Activated CD4-positive, alpha-beta T cell treated with anti-CD3 and anti-CD28 coated beads, Interleukin-2, Interleukin-6, amounts not matched to agents 100 ng/mL and 50 ng/mL, durations not matched to agents 16 hours and 8 hours (primary cell): ENCODE measurements around the gene SLC35F3.
A peak's percentile ranks its signal among the peaks of the same experiment; 100 is the strongest.

Experiments used
- DNase-seq: peaks from one replicate; pipeline ENCODE4 v3.0.0-alpha.2; 2020

The SLC35F3 gene

DNA sequence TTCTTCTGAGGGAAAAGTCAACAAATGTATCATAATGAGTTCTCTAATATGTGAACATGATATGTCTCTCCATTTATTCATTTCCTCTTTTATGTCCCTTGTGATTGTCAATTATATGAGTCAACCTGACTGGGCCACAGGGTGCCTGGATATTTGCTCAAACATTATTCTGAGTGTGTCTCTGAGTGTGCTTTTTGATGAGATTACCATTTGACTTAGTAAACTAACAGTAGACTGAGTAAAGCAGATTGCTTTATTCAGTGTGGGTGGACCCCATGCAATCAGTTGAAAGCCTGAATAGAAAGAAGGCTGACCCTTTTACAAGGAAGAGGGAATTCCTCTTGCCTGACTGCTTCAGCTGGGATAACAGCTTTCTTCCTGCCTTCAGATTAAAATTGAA, 142.6 kb downstream of the SLC35F3 start:
- no peak for DNase-seq

DNA sequence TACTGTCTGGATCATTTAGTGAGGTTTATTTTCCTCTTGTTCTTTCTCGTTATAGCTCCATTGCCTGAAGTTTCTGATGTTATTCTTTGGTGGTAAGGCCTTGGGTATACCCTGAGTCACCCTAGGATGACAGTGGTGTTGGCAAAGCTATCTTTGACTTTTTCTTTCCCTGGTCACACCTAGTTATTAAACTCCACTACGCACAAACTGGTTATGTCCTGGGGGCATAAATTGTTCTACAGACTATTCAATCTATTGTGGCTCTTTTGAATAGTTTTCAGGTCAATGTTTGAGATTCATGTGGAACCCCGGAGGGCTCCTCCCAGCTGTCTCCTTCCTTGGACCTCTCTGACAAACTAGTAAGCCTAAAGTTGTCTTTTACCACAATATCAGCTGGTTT, 157.7 kb downstream of the SLC35F3 start:
- no peak for DNase-seq

DNA sequence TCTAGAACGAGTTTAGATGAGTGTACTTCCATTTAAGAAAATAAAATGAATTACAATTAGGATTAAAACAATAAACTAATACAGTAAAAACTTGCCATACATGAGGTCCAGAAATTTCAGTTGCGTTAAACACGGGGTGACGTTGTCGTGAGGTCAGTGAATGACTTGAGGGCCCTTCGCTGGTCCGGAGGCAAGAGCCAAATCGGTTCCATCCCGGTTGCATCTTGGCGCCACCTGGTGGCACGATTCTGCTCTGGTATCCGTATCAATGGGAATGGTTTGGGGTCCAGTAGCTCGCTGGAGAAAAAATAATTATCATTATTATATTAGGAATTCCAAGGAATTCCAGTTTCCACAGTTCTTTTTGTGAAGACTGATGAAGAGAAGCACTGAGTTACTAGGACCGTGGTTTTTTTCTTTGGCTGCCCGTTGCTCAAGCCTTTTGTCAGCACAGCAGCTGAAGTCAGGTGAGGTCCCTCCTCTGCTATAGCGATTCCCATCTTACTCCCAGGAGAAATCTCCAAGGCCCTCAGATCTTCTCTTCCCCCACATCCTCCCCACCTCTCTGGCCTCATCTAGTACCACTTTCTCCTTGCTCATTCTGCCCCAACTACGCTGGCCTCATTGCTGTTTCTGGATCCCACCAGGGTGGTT, 161.4 kb downstream of the SLC35F3 start:
- DNase-seq = peak; percentile 72

DNA sequence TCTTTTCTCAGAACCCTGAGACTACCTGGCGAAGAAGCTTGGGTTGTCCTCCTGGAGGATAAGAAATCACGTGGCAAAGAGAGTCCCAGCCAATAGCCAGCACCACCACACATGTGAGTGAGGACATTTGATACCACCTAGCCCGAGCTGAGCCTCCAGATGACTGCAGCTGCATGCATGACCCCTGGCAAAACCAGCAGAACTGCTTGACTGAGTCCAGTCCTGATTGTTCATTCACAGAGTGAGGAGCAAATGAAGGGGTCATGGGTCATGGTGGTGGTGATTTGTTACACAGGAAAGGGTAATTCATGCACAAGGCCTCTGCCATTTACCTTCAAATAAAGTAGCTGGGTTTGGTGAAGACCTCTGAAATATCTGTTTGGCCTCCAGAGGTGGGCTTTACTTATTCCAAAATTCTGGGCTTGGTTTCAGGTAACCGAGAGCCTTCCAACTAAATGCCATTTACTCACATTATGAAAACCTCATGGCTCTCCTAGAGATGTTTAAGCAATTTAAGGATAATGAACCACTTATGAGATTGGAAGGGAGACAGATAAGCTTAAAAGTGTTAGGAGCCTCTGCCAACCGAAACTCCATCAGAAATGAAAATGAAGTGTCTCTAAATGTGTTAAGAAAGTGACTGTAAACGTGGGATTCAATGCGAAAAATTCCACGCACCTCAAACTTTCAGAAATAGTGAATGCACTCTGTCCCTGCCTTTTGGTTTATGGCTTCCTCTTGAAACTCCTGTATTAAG, 163.3 kb downstream of the SLC35F3 start:
- no peak for DNase-seq

DNA sequence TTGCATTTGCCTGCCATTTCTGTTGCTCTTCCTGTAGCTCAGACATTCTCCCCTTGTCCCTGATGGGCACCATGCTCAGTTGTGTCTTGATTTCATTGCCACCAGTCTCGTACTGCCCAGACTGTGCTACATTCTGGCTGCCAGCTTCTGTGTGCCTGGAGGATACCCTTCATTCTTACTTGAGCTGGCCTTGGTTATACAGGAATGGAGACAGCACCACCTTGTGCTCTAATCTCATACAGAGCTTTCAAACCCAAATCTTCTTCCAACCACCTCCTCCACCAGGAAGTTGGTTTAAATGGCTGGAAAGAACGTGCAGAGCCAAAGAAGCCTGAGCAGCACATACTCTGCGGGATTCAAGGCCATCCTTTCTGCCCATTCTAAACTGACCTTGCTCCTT, 165.3 kb downstream of the SLC35F3 start:
- no peak for DNase-seq

DNA sequence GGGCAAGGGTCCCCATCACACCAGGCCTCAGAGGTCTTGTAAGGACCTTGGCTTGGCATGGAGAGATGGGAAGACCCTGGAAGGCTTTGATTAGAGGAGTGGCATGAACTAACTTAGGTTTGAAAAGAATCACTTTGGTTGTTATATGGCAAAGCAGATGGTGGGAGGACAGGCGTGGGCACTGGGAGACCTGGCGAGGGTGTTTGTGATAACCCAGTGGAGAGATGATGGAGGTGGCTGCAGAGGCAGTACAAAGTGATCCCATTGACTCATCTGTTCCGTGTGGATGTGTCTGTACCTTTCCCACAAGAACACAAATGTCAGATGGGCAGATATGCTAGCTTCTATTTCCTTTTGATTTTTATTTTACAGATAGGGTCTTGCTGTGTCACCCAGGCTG, 168.3 kb downstream of the SLC35F3 start:
- no peak for DNase-seq

DNA sequence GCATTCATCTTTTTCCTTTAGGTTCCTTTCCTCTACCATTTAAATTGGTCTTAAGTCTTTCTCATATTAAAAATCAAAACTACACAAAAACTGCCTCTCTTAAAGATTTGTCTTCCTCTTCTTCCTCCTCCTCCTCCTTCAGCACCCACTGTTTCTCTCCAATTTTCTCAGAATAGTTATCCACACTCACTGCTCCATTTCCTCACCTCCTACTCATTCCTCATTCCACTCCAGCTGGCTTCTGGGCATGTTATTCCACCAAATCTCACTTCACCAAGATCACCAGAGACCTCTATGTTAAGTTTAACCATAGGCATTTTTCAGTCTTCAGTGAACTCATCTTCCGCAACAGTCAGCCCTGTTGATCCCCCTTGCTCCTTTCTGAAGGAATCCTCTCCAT, 173.7 kb downstream of the SLC35F3 start:
- no peak for DNase-seq

DNA sequence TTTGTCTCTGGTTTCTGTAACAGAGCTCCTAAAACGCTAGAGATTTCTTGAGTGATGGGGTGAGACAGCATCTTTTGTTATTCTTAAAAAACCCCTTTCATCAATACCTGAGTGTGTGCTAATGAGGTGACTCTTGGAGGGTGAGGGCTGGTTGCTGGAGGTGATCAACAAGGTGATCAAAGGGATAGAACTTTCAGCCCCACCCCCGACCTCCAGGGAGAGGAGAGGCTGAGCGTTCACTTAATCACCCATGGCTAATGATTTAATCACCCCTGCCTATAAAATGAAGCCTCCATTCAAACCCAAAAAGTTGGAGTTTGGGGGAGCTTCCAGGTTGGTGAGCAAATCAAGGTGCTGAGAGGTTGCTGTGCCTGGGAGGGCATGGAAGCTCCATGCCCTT, 175.4 kb downstream of the SLC35F3 start:
- no peak for DNase-seq

DNA sequence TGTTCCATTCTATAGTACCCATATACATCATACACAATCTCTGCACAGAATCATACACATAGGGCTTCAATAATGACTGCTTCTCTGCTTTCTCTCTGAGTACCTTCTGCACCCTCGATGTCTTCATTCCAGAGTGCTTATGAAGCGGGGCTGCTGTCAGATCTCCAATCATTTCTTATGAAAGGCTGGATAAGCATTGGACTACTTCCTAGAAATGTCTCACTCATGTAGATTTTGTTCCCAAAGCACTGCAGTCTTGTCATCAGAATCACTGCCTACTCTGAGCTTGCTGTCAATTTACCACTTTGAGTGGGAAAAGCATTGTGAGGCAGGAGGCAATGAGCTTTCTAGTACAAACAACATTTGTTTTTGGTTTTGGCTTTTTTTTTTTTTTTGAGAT, 179.0 kb downstream of the SLC35F3 start:
- no peak for DNase-seq

DNA sequence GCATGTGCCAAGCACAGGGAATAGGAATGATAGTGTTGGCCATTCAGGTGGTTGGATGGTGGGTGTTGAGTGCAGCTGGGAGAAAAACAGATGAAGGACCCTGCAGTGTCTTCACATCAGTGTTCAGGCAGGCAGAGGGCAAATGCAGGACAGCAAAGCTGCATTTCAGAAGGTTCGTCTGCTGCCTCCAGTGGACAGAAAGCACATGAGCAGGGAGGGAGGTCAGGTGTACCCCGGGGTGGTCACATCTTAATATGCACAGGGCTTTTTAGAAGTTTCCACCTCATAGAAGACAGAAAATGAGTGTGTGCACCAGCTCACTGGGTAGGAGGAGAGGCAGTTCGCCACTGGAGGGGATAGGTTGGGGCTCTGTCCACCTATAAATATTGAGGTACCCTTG, 184.9 kb downstream of the SLC35F3 start:
- DNase-seq = no peak

DNA sequence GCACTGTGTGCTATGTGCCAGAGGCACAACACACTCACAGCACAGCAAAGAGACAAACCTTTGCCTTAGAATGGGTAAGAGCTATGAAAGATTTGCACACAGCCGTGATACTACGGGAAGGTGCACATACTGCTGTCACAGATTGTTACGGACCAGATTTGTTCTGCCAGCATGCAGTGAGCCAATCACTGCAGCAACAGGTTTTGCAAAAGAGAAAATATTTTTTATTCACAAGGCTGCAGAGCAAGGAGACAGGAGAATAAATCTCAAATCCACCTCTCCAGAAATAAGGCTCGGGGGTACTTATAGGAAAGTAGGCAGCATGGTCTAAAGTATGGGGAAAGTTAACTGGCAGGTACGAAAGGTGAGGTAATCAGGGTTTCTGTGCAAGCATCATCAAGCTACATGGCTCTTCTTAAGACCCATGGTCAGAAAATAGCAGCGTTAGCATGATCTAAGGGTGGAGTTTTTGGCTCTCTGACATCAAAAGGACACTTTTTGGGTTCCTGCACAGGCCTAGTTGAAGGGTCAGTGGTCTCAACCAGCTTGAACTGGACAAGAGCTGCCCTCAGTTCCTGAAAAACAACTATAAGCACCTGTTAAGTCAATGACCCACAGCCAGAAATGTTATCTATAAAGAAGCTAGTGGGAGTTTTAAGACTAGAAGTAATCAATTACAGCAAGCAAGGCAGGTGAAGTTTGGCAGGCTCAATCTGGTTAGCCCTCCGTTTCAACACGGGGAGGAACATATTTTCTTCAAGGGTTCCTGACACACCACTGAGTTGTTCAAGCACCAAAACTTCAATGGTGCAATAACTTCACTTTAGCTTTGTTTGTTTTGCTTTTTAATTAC, 186.0 kb downstream of the SLC35F3 start:
- DNase-seq = no peak

DNA sequence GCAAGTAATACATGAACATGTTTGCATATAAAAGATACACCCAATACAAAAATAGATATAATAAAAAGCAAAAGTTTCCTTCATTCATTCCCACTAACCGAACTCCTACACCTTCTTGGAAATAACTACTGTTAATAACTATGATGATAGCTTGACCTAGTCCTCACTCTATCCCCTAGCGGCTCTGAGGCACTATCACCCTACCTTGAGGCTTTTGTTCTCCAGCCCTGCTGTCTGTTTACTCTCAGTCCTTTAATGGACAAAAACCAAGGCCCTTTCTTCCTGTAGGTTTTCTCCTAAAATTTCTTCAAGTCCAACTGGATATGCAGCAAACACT, 186.6 kb downstream of the SLC35F3 start:
- no peak for DNase-seq

DNA sequence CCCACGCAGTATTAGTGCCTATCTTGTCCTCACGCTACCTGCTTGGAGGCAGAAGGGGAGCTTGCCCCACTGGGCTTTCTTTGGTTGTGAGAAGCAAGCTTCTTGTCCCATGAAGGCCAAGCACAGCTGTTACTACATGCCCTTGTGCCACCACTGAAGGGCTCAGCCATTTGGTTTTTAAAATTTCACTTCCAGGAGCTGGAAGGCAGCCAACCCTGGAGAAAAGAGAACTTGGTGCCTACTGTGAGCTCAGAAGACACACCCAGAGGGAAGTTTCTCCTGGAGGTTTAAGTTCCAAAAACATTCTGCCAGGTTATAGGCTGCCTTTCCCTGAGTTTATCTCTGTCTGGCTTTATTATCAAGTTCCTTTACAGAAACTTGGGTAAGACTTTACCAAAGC, 187.4 kb downstream of the SLC35F3 start:
- DNase-seq = no peak

DNA sequence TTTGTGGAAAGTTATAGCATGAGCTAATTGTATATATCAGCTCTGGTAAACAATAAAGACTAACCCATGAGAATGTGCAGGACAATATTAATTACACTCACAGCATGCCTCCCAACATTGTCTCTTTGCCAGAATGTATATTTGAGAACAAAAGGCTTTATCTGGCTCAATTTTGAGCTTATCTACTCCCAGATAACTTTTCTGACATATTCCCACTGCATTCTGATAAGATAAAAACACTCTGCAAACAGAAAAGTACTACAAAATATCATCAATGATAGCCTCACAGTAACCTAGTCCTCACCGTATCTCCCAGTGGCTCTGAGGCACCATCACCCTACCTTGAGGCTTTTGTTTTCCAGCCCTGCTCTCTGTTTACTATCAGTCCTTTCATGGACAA, 188.6 kb downstream of the SLC35F3 start:
- no peak for DNase-seq

DNA sequence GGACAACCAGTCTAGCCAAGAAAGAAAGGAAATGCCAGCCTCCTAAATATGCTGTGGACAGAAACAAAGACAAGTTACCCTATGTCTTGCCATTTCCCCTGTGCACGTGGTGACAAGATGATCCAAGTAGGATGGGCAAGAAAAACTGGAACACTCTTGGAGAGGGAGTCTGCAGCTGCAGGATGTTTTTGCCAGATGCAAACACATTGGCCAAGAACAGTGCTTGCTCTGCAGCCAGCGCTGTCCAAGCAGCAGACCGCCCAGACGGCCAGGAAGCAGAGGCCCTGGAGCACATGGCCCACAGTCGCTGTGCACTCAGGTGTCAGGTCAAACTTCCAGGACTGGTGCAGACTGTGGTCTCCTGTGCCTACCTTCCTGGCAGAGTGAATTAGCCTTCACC, 189.3 kb downstream of the SLC35F3 start:
- no peak for DNase-seq

DNA sequence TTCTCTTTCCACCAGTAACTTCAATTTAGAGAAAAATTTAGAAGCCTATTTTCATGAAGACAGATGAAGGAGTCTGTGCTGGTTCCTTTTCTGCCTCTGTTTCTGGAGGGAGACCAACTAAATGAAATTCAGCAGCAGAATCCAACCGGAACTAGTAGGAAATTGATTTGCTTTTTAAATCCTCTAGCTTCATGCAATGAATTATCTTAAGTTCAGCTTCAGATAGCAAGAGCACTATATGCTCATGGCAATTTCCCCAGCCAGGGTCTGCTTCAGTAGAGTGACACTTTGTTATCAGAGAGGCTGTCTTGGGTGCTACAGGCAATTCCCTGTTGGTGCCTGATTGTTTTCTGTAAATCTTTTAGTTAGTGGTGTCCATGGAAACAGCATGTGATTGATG, 189.7 kb downstream of the SLC35F3 start:
- no peak for DNase-seq

DNA sequence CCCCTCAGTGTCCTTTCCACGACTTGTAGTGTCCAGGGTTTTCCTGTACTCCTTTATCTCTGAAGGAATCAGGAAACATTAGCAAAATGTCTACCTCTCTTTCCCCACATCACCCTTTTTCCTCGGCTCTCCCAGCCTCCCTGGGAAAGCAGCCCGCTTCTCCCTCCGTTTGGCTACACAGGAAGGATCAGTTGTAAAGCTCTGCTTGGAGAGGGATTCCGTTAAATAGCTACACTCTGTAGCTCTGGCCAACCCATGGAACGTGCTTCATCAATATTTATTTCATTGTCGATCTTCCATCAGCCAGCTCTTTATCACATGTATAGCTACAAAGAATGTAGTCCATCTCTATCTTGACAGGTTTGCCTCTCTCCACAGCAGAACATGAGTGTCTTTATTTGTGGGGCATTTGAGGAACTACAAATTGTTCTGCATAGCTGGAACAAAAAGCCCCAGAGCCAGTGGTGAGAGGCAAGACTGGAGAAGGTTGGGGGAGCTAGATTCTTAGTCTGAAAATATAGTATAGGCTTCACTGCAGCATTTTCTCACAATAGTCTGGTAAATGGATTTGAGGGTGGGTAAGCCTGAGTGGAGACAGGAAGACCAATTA, 191.8 kb downstream of the SLC35F3 start:
- DNase-seq = no peak

DNA sequence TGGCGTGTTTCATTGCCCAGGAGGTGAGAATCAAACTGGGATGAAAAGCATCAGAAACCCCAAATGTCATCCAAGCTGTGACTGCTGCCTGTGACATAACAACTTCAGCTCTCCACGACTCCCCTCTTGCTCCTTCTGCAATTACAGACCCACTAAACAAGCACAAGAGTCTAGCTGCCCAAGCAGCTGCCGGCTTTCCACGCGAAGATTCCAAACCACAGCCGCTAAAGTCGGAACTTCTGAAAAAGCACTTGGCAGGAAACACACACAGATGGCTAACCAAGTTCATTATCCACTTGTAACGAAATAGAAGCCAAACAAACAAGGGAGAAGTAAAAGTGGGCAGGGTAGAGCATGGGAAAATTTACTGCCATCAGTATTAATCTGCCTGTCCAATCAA, 198.1 kb downstream of the SLC35F3 start:
- no peak for DNase-seq

DNA sequence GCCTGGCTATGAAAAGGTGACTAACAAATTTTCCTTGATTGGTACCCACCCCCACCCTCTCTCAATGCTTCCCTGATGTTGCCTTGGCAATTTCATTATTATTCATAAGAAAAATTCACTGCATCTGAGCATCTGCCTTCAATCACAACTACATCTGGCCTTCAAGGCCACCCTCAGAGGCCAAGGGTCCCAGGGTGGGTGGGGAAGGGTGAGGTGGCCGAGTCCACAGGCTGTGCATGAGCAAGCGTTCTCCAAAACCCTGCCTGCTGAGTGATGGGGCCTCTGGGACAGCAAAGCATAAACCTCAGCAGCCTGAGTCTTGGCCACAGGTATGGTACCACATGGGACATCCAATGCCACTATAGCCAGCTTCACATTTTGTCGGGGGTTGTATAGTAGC, 198.7 kb downstream of the SLC35F3 start:
- no peak for DNase-seq

DNA sequence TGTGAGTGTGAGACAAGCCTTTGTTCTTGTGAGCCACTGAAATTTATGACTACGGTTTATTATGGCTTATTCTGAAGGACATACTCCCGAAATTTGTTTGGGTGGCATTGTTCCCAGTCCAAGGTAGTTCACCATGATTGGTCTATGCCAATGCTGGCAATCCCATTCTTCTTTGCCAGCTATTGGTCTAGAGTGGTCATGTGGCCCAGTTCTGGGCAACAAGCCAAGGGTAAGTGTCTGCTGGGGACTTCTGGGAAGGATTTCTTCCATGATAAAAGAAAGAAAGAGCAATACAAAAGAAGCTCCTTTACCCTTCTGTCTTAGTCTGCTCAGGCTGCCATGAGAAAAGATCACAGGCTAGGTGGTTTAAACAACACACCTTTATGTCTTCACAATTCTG, 201.6 kb downstream of the SLC35F3 start:
- DNase-seq = no peak

DNA sequence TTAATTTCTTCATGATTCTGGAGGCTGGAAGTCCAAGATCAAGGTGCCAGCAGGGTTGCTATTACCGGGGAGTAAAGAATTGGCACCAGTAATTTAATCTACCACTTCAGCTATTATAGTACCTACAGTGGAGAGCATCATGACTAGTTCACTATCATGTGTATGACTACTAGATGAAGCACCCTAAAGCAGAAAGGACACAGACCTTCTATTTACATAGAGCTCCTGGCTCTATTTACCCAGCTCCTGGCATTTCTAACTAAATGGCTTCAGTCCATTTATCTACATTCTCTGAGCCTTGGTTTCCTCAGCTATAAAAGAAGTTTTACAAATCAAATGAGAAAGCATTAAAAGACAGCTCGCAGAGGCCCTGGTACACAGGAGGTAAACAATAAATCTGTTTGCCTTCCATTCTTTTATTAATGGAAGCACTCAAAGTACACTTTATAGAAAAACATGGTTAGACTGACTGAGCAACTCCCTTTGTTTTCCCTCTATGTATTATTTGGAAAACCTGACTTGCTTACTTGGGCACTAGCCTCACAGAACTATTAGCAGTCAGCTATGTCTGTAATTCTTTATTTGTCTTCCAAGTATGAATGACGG, 203.0 kb downstream of the SLC35F3 start:
- no peak for DNase-seq

DNA sequence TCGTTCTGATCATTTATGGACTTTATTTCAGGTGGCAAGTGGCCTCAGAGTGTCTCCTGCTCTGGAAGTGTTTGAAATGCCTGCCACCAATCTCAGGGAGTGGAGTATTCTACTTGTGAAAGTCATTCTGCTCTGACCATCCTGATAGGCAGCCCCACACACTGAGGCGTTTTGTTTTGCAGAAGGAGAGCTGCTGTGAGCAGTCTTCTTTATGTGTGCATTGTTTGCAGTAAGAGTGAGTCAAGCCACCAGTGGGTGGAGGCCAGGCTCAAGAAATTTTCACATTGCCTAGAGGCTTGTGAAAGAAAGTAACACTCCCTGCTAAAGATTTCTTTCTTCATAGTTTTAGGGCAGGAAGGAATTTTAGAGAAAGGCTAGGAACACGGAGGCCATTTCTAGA, 204.4 kb downstream of the SLC35F3 start:
- no peak for DNase-seq

DNA sequence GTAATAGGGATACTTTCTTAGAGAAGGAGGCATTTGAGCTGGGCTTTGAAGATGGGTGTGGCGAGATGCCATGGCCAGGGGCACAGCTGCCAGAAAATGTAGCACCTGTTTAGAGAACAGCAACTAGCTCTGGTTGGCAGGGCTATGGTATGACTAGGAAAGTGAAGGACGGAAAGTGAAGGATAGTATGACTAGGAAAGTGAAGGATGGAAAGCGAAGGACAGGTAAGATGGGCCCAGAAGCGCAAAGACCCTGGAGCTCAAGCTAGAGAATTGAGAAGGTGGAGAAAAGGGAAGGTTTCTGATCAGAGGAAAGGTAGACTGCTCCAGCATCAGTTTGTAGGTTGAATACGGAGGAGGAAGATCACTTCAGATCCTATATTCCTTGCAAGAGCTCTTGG, 205.4 kb downstream of the SLC35F3 start:
- DNase-seq = no peak
